ENCODE data around the gene SLC35E4. TPM values are rescaled to one million over a fixed set of nuclear protein-coding genes. Genes with fewer than 3 reads are reported as not detected.

Gene SLC35E4
- total RNA-seq, 2 experiments from 2014 or later, result 3.8 to 5.0 TPM

- Mint-ChIP-seq H3K9me3 (ENCODE audit: low read depth) (no peaks in the 10 kb centered on the region), H3K27ac (no peak overlapping the region), H3K36me3 (no peaks in the 10 kb centered on the region), H3K27me3 (no peaks in the 10 kb centered on the region), H3K4me1 (peaks cover 36% of the 10 kb centered on the region), H3K4me3 (no peak overlapping the region)
- ATAC-seq (no peak), DNase-seq (no peak)
- CTCF ChIA-PET, result interaction anchor here (0.7 to 1.7 kb wide), 6 partner anchors 9 to 711 kb away, joined by 3 to 7 read pairs (median 3); partner anchors contain the start of gene SEC14L2
These were observed 30.9 kb upstream of the SLC35E4 start for GRCh38 chr22:30604723-30605122.

DNA sequence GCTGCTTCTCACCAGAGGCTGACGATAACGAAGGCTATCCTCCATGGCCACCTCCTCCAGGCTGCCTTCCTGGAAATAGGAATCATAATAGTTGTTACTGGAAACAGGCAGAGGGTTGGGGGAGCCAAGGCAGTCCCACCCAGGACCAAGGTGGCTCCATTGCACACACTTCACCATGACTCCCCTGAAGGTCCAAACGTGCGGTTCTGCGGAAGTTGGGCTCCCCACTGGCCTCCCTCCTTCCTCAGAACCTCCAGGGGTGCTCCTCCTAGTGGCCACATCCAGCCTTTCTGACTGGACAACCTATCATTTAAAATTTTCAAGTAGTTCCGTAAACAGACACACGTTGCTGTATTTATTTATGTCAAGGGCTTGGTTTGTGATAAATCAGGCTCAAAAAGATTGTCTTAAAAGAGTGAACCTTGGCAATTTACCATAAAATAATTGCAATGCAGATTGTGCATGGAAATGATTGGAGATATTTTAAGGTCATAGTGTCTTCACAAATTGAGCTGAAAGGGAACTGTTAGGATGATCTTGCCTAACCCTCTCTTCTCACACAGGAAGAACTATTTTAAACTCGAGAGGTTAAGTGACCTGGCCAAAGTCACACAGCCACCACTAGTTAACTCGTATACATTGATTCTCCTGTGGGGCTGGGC, 30.0 kb upstream of the SLC35E4 start:
- Mint-ChIP-seq H3K9me3 (ENCODE audit: low read depth) (no peaks in the 10 kb centered on the region), H3K4me1 (peaks cover 37% of the 10 kb centered on the region), H3K4me3 (no peak overlapping the region), H3K27me3 (no peaks in the 10 kb centered on the region), H3K27ac (no peak overlapping the region), H3K36me3 (no peaks in the 10 kb centered on the region)
- CTCF ChIA-PET, result interaction anchor here (0.9 to 2.6 kb wide), 8 partner anchors 10 to 804 kb away, joined by 3 to 13 read pairs (median 4); partner anchors contain the start of gene PES1
- DNase-seq (peak; percentile 64), ATAC-seq (peak; percentile 47)

DNA sequence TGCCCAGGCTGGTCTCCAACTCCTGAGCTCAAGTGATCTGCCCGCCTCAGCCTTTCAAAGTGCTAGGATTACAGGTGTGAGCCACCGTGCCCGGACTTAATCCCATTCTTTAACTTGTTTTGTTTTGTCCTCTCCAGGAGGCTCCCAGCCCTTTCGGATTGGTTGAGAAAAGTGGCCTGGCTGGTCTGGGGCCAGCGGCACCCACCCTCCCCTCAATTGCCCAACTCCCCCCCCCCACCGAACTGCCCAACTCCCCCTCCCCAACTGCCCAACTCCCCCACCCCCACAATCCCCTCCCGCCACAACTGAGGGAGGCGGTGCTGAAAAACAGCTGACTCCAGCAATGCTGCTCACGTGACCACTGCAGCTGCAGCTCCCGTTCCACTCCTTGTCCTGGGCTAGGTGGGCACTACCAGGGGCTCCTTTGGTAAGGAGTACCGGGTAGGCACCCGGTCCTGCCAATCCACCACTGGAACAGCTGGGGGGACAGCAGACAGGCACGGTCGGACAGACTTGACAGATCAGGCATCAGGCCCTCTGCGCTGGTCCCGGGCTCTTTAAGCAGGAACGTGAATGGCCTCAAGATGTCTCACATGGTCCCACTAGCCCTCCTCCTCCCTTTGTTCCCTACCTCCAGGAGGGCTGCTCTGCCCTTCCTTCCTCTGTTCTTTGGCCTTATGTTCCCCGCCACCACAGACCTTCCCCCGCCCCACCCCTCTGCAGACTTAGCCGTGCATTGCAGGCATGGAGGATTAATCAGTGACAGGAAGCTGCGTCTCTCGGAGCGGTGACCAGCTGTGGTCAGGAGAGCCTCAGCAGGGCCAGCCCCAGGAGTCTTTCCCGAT, 28.9 kb upstream of the SLC35E4 start, which contains the start of gene TCN2:
TSS of gene TCN2 (plus strand) at position 720 of the 845 bp plus-strand sequence. CDS start 158 bp downstream, outside the sequence.
- H3K4me1 Mint-ChIP-seq, result peaks cover 37% of the 10 kb centered on the region
- peak; percentile 70 for ATAC-seq

GRCh38 chr22:30607300-30607930, 28.2 kb upstream of the SLC35E4 start:
- Mint-ChIP-seq H3K27me3 (no peaks in the 10 kb centered on the region), H3K27ac (no peak overlapping the region), H3K36me3 (no peaks in the 10 kb centered on the region), H3K9me3 (ENCODE audit: low read depth) (no peaks in the 10 kb centered on the region), H3K4me1 (peaks cover 35% of the 10 kb centered on the region), H3K4me3 (peak overlapping the region; percentile 58)
- ATAC-seq (no peak), DNase-seq (no peak)
- CTCF ChIA-PET, result interaction anchor here (0.6 to 2.6 kb wide), 9 partner anchors 9 to 850 kb away, joined by 3 to 13 read pairs (median 3); partner anchors contain the start of genes PES1 and SELENOM

More for the DNA sequence above, 28.9 kb upstream of the SLC35E4 start, which contains the start of gene TCN2:
- Mint-ChIP-seq H3K9me3 (ENCODE audit: low read depth) (no peaks in the 10 kb centered on the region), H3K27me3 (no peaks in the 10 kb centered on the region), H3K36me3 (no peaks in the 10 kb centered on the region), H3K4me3 (peak within 1 kb of the TSS; percentile 58), H3K27ac (no peak within 1 kb of the TSS)
- DNase-seq, result peak; percentile 70
- CTCF ChIA-PET, result interaction anchor here (0.6 to 2.6 kb wide), 12 partner anchors 9 to 850 kb away, joined by 3 to 13 read pairs (median 3); partner anchors contain the start of genes PES1 and SELENOM

DNA sequence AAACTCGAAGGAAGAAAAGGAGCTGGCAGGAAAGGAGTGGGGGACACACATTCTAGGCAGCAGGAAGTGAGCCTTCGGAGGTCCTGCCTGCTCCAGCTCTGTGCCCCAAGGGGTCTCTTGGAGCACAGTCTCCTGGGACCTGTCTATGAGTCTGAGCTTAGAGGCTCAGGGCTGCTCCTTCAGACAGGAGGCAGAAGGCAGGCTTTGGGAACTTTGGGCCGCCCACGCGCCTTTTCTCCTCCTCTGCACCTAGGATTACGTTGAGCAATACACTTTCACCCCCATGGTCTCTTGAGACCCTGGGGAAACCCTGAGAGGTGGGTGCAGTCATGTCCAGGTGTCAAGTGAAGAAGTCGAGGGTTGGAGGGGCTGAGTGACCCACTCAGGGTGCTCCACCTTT, 27.6 kb upstream of the SLC35E4 start:
- Mint-ChIP-seq H3K4me3 (no peak overlapping the region), H3K4me1 (peaks cover 35% of the 10 kb centered on the region), H3K9me3 (ENCODE audit: low read depth) (no peaks in the 10 kb centered on the region), H3K36me3 (no peaks in the 10 kb centered on the region), H3K27ac (no peak overlapping the region), H3K27me3 (no peaks in the 10 kb centered on the region)
- CTCF ChIA-PET, result interaction anchor here (1.0 to 2.6 kb wide), 6 partner anchors 10 to 501 kb away, joined by 3 to 13 read pairs (median 4); partner anchors contain the start of gene PES1
- DNase-seq, result no peak
- no peak for ATAC-seq

DNA sequence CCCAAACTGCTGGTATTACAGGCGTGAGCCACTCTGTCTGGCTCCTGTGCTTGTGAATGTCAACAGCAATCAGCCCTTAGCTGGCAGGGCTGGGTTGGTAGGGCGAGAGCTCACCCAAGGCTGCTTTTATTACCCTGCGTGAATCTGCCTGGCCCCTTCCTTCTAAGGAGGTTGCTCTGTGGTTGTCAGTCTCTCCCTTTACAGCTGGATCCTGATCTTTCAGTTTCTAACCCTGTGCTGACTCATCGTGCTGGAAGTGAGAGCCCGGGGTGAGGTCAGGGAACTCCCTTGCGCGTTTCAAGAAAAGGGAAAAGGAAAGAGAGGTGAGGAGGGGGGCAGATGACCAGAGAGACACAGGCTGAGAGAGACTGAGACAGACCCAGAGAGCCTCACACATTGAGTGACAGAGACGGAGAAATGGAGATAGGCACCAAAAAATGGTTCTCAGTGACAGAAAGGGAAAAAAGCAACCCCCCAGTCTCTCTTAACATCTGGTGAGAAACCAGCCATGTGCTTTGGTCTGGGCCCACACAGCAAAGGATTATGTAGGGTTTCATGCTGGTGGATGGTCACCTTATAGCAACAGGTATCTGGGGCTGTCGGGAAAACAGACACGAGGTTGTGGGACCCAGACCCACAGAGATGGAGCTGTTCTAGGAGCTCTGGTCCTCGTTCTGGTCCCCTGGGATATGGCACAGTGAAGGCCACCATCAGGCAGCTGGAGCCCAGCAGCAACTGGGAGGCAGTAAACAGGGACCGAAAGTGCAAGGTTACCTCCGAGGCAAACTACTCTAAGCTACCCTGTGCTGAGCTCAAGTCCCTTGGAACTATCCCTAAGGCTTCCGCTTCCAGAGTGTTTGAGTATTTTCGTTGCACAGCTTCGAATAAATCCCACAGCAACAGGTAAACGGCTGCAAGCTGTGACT, 26.1 kb upstream of the SLC35E4 start:
- Mint-ChIP-seq H3K4me3 (no peak overlapping the region), H3K9me3 (ENCODE audit: low read depth) (no peaks in the 10 kb centered on the region), H3K4me1 (peaks cover 35% of the 10 kb centered on the region), H3K36me3 (no peaks in the 10 kb centered on the region), H3K27ac (peak overlapping the region; percentile 25), H3K27me3 (no peaks in the 10 kb centered on the region)
- peak; percentile 68 for ATAC-seq
- CTCF ChIA-PET, result interaction anchor here (1.2 to 1.5 kb wide), 4 partner anchors 25 to 499 kb away, joined by 3 to 5 read pairs (median 4); no protein-coding TSS in a partner anchor
- DNase-seq, result peak; percentile 59

- H3K4me1 Mint-ChIP-seq, result peaks cover 35% of the 10 kb centered on the region
- H3K27ac Mint-ChIP-seq, result no peak overlapping the region
- H3K4me3 Mint-ChIP-seq, result no peak overlapping the region
- DNase-seq (no peak), ATAC-seq (no peak)
- H3K27me3 Mint-ChIP-seq, result no peaks in the 10 kb centered on the region
- no peaks in the 10 kb centered on the region for H3K9me3 Mint-ChIP-seq (ENCODE audit: low read depth)
- CTCF ChIA-PET, result interaction anchor here (1.5 kb wide), 1 partner anchor 24 kb away, joined by 5 read pairs; no protein-coding TSS in a partner anchor
- no peaks in the 10 kb centered on the region for H3K36me3 Mint-ChIP-seq
These were observed 25.3 kb upstream of the SLC35E4 start for GRCh38 chr22:30610299-30610698.

DNA sequence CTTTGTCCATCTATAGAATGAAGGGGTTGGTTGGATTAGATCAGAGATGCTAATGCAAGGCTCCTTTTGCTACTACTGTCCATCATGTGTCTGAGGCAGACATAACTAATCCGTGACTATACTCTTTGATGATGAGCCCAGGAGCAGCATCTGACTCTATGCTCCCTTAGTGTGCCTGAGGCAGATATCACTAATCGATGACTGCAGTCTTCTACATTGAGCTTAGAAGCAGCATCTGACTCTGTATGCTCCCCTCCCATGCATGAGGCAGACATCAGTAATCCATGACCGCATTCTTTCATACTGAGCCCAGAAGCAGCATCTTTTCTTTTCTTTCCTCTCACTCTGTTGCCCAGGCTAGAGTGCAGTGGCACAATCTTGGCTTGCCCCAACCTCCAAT, 24.4 kb upstream of the SLC35E4 start:
- no peaks in the 10 kb centered on the region for H3K9me3 Mint-ChIP-seq (ENCODE audit: low read depth)
- peaks cover 28% of the 10 kb centered on the region for H3K4me1 Mint-ChIP-seq
- no peaks in the 10 kb centered on the region for H3K36me3 Mint-ChIP-seq
- no peak for ATAC-seq
- CTCF ChIA-PET, result no interaction called here
- no peak overlapping the region for H3K27ac Mint-ChIP-seq
- DNase-seq, result no peak
- H3K27me3 Mint-ChIP-seq, result no peaks in the 10 kb centered on the region
- H3K4me3 Mint-ChIP-seq, result no peak overlapping the region

DNA sequence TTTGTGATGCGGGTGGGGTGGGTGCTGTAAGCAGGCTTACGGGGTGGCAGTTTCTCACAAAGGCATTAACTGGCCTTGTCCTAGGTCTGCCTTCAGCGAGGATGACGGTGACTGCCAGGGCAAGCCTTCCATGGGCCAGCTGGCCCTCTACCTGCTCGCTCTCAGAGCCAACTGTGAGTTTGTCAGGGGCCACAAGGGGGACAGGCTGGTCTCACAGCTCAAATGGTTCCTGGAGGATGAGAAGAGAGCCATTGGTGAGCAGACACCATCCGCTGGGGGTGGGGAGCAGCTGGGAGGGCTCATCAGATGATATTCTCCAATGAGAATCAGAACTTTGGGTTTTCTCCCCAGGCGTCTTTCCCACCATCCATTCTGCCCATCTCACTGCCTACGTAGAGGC, 22.8 kb upstream of the SLC35E4 start:
- H3K9me3 Mint-ChIP-seq (ENCODE audit: low read depth), result no peaks in the 10 kb centered on the region
- CTCF ChIA-PET, result no interaction called here
- peaks cover 18% of the 10 kb centered on the region for H3K4me1 Mint-ChIP-seq
- H3K27ac Mint-ChIP-seq, result no peak overlapping the region
- no peak for DNase-seq
- no peaks in the 10 kb centered on the region for H3K36me3 Mint-ChIP-seq
- H3K27me3 Mint-ChIP-seq, result no peaks in the 10 kb centered on the region
- ATAC-seq, result no peak
- no peak overlapping the region for H3K4me3 Mint-ChIP-seq

GRCh38 chr22:30614268-30614667, 21.3 kb upstream of the SLC35E4 start:
- no peak for DNase-seq
- Mint-ChIP-seq H3K36me3 (no peaks in the 10 kb centered on the region), H3K27ac (no peak overlapping the region), H3K27me3 (no peaks in the 10 kb centered on the region), H3K4me3 (no peak overlapping the region), H3K4me1 (peaks cover 4% of the 10 kb centered on the region), H3K9me3 (ENCODE audit: low read depth) (no peaks in the 10 kb centered on the region)
- CTCF ChIA-PET, result no interaction called here
- no peak for ATAC-seq

DNA sequence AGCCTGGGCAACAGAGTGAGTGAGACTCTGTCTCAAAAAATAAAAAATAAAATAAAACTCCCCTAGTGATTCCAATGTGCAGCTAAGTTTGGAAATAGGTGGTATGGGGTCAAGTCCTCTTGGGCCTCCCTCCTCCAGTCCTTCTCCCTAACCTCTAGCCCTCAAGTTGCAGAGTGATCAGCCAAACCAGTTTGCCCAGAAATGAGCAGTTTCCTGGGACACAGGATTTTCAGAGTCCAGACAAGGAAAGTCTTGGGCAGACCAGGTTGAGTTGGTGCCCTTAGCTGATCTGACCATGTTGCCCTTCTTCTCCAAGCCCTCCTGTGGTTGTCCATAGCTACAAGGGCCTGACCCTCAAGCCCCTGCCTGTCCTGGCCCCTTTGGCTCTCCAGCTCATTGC, 20.7 kb upstream of the SLC35E4 start:
- no peaks in the 10 kb centered on the region for H3K27me3 Mint-ChIP-seq
- no peaks in the 10 kb centered on the region for H3K9me3 Mint-ChIP-seq (ENCODE audit: low read depth)
- DNase-seq (no peak), ATAC-seq (no peak)
- no peaks in the 10 kb centered on the region for H3K36me3 Mint-ChIP-seq
- no peaks in the 10 kb centered on the region for H3K4me1 Mint-ChIP-seq
- H3K27ac Mint-ChIP-seq, result no peak overlapping the region
- H3K4me3 Mint-ChIP-seq, result no peak overlapping the region
- CTCF ChIA-PET, result no interaction called here

GRCh38 chr22:30615543-30615954, 20.0 kb upstream of the SLC35E4 start:
- Mint-ChIP-seq H3K4me3 (no peak overlapping the region), H3K27me3 (no peaks in the 10 kb centered on the region), H3K4me1 (no peaks in the 10 kb centered on the region), H3K27ac (no peak overlapping the region), H3K9me3 (ENCODE audit: low read depth) (no peaks in the 10 kb centered on the region), H3K36me3 (no peaks in the 10 kb centered on the region)
- ATAC-seq, result no peak
- no peak for DNase-seq
- CTCF ChIA-PET, result no interaction called here

Data from activated CD8-positive, alpha-beta memory T cell treated with anti-CD3 and anti-CD28 coated beads, Interleukin-2, amount 10 ng/mL, durations not matched to agents 7 days and 5 days (primary cell).